Cardiac fibroblast (primary cell): Measurements from ENCODE around the gene EXOSC6.
"Not testable (repeated sequence)": the region's sequence is repeated elsewhere in the genome, so short reads cannot be mapped to it uniquely, and the experiment has no call there.

ENCODE experiments used
- DNase-seq, 2 donors: peaks; one replicate each; pipeline versions ENCODE4 v3.0.0 to v3.0.0-alpha.2; 2010; ENCODE audit warnings: low read depth in 2 of 2
- H3K4me3 ChIP-seq, 2 donors: replicated peaks in 1 of 2; 1 replicate in 1 of 2; 2 replicates in 1 of 2; pipeline ENCODE4 v1.5.1; 2011; ENCODE audit warnings: low read depth in 2 of 2, low read length in 2 of 2, mild to moderate bottlenecking in 2 of 2, moderate library complexity in 1 of 2
- TF ChIP-seq, protein P1 (sequence below): IDR thresholded peaks from one replicate; pipeline ENCODE4 v1.5.1; 2011; ENCODE audit warnings: low read depth, mild to moderate bottlenecking, low read length, inconsistent platforms

Gene EXOSC6

DNA sequence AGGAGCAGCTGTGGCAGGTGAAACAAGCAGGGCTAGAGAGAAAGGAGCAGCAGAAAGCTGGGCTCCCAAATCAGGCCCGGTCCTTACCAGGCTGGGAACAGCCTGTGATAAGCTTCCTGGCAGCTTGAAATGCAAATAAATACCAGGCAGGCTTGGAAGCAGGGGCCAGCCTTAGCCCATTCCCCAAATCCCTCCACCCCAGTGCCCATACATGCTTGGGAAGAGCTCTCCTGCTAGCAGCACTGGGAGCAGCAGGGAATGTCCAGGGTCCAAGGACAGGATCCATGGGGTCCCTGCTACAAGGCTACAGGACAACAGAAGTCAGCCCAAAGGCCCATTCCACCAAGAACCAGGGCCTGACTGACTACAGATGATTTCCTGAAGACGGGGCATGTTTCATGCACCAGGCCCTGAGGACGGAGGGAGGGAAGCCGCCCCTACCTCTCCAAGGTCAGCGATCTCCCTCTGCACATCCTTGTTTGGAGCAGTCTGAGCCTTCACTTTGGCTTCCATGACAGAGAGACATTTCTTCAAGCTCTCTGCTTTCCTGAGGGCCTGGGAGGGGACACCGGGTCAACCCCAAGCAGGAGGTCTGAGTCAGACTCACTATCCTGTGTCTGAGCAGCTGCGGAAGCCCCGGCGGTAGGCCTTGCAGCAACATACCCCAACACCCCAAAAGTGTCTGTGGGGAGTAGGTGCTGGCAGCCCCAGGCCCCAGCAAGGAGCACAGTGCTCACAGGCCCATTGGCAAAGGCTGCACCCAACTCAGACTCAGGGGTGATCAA, 2.6 kb upstream of the EXOSC6 start:
- DNase-seq, result no peak
- H3K4me3 ChIP-seq, result no peak overlapping the region
- TF ChIP-seq, protein P1, sequence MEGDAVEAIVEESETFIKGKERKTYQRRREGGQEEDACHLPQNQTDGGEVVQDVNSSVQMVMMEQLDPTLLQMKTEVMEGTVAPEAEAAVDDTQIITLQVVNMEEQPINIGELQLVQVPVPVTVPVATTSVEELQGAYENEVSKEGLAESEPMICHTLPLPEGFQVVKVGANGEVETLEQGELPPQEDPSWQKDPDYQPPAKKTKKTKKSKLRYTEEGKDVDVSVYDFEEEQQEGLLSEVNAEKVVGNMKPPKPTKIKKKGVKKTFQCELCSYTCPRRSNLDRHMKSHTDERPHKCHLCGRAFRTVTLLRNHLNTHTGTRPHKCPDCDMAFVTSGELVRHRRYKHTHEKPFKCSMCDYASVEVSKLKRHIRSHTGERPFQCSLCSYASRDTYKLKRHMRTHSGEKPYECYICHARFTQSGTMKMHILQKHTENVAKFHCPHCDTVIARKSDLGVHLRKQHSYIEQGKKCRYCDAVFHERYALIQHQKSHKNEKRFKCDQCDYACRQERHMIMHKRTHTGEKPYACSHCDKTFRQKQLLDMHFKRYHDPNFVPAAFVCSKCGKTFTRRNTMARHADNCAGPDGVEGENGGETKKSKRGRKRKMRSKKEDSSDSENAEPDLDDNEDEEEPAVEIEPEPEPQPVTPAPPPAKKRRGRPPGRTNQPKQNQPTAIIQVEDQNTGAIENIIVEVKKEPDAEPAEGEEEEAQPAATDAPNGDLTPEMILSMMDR, result no peak

DNA sequence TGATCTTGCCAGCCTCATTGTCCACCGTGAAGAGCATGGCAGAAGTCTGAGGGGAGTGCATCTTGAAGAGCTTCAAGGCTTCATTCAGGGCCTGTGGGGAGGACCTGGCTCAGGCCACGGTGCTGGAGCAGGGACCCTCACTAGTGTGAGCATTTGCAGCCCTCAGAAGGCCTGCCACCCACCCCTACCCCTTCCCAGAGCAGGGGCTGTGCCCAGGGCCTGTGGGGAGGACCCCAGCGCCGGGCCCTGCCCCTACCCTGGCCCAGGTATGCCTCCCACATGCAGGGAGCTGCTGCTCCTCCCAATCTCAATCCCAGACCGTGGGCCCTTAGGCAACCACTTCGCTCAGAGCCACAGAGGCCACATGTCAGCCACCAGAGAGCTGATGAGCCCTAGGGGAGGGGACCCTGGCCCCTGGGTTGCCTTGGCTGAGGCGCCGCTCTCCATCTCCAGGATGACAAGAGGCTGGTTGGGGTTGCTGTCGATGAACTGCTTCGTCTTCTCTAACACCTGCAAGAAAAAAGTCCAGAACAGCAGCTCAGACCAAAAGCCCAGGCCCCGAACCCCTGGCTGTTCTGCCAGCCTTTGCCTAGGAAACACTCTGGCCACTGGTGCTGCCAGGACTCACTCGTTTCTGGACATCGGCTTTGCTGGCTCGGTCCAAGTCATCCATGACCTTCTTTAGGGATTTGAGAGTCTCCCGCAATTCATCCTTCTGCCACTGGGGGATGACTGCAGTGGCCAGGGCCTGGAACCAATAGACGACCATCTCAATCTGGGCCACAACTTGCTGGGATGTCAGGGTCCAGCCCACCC, 1.8 kb upstream of the EXOSC6 start:
- TF ChIP-seq, protein P1, result peak; percentile 65
- H3K4me3 ChIP-seq, result no peak overlapping the region
- DNase-seq, result peak; percentile 55 to 57

DNA sequence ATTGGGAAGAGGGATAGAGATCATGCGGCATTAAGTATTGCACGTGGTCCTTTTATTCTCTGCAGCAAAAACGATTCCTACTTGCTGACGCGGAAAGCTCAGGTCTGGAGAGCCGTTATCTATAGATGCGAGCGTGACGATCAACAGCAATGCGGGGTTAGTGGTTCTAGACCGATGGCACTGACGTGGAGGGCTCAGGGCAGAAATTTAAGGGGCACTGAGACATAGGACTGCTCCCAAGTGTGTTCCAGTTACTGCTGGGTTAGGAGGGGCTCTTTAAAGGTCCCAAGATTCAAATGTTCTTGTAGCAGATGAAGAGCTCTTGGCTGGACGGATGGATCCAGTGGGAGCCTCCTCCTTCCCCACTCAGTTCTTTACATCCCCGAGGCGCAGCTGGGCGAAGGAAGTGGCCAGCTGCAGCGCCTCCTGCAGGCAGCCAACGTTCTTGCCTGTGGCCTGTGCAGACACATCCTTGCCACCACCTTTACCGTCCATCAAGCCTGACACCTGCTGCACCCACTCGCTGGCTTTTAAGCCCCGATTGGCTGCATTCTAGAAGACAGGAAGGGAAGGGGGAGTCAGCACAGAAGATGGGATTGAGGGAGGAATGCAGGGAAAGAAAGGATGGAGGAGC, 732 bp upstream of the EXOSC6 start:
- peak in 1 of 2 donors; percentile 32 for DNase-seq
- H3K4me3 ChIP-seq, result no peak overlapping the region
- TF ChIP-seq, protein P1, result peak; percentile 59

DNA sequence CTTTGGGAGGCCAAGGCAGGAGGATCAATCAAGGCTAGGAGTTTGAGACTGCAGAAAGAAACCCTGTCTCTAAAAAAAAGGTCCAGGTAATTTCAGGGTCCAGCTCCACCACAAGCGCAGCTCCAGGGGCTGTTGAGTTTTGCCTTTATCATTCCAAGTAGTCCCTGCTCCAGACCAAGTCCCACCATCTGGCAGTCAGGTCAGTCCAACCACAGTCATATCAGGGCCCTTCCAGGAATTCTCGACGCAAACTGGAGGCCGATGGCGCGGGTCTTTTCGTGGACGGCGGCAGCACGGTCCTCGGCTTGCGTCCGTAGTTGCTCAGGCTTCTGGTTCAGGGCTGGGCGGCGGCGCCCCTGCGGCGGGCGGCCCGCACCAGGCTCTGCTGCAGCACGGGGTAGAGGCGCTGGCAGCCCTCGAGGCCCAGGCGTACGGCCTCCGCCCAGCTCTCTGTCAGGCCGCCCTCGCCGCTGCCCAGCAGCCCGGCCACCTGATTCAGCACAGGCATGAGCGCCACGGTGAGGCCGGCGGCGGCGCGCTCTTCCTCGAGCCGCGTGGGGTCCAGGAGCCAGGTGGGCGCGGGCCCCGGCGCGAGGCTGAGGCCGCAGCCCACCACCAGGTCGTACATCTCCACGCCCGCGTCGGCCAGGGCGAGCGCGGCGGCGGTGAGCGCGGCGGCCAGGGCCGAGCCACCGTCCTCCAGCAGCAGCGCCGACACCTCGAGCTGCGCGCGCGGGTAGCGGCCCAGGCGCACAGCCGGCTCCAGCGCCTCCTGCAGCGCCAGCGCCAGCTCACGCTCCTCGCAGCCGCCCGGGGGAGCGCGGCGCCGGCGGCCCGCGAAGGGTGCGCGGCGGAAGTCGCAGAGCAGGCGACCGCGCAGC, 752 bp downstream of the EXOSC6 start:
- DNase-seq, result peak; percentile 47 to 52
- TF ChIP-seq, protein P1, result no peak
- H3K4me3 ChIP-seq, result peak overlapping the region; percentile 41 to 58

DNA sequence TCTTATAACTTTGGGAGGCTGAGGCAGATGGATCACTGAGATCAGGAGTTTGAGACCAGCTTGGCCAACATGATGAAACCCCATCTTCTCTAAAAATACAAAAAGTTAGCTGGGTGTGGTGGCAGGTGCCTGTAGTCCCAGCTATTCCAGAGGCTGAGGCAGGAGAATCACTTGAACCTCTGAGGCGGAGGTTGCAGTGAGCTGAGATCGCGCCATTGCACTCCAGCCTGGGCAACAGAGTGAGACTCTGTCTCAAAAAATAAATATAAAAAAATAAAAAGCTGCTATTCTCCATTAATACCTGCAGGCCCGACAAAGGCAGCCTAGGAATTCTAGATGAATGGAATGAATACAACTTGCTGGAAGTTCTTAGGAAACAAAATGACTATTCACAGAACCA, 2.0 kb downstream of the EXOSC6 start:
- DNase-seq, H3K4me3 ChIP-seq: not testable (repeated sequence)

DNA sequence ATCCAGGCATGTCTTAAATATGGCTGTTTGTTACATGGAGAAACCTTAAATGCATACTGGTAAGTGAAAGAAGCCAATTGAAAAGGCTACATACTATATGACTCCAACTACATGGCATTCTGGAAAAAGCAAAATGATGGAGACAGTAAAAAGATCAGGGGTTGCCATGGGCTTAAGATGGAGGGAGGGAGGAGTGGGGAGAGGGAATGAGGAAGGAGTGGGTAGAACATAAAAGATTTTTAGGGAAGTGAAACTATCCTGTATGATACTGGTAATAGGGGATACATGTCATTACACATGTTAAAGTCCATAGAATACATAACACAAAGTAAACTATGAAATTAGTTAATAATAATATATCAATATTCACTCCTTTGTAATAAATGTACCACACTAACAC, 13.0 kb downstream of the EXOSC6 start:
- not testable (repeated sequence) for H3K4me3 ChIP-seq, DNase-seq

DNA sequence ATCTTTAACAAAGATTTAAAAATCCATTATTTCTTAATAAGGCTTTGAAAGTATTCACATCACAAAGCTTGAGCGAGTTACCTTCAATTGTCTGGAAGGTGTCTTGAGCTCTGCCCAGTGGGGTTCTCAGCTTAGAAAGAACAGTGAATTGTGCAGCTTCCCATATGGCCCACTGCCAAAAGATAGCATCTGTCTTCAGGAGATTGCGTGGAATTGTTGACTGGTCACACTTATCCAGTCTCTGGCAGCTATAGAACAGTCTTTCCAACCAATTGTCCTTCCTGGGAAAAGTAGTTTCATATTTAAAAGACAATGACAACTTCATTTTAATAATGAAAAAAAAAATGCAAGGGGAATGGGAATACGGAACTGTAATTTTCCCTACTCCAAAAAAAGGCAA, 19.9 kb downstream of the EXOSC6 start:
- DNase-seq, result peak in 1 of 2 donors; percentile 11
- H3K4me3 ChIP-seq, result not testable (repeated sequence)

DNA sequence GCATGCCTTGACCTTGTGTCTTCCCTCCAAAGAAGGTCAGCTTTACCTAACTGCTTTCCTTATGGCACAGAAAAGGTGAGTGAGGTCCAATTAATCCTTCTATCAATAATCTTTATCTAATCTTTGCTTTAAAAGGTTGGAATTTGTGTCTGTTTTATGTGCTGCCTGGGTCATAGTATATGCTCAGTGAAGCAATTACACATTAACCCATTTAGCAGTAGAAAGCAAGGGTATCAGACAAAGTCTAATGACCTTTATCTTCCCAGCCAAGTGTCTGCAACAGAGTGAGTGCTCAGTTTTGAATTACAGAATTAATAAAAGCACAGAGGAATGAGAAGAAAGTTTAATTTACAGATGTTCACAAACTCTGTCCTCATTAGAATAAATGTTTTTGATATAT, 25.7 kb downstream of the EXOSC6 start:
- not testable (repeated sequence) for H3K4me3 ChIP-seq, DNase-seq

DNA sequence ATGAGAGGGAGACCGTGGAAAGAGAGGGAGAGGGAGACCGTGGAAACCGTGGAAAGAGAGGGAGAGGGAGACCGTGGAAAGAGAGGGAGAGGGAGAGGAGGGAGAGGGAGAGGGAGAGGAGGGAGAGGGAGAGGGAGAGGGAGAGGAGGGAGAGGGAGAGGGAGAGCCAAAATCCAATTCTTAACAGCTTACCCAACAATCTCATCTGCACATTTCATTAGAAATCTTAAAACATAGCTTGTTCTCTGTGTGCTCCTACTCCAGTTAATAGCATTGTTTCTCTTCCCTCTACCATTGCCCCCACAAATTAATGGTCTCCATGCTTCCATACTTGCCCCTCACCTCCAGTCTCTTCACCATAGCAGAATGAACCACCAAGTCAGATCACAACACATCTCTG, 26.3 kb downstream of the EXOSC6 start:
- not testable (repeated sequence) for H3K4me3 ChIP-seq, DNase-seq

DNA sequence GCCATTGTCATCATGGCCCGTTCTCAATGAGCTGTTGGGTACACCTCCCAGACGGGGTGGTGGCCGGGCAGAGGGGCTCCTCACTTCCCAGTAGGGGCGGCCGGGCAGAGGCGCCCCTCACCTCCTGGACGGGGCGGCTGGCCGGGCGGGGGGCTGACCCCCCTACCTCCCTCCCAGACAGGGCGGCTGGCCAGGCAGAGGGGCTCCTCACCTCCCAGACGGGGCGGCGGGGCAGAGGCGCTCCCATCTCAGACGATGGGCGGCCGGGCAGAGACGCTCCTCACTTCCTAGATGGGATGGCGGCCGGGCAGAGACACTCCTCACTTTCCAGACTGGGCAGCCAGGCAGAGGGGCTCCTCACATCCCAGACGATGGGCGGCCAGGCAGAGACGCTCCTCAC, 27.1 kb downstream of the EXOSC6 start:
- DNase-seq, H3K4me3 ChIP-seq: not testable (repeated sequence)

DNA sequence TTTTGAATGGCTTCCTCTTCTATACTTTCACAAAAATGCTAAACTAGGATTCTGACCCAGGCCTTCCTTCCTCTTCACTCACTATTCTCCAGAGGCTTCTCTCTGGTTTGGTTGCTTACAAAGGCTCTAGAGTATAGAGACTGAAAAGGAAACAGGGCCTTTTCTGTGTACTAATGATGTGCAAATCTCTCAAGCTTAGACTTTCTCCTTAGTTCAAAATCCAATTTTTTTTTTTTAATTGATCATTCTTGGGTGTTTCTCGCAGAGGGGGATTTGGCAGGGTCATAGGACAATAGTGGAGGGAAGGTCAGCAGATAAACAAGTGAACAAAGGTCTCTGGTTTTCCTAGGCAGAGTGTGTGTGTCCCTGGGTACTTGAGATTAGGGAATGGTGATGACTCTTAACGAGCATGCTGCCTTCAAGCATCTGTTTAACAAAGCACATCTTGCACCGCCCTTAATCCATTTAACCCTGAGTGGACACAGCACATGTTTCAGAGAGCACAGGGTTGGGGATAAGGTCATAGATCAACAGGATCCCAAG, 27.7 kb downstream of the EXOSC6 start:
- DNase-seq, H3K4me3 ChIP-seq: not testable (repeated sequence)

DNA sequence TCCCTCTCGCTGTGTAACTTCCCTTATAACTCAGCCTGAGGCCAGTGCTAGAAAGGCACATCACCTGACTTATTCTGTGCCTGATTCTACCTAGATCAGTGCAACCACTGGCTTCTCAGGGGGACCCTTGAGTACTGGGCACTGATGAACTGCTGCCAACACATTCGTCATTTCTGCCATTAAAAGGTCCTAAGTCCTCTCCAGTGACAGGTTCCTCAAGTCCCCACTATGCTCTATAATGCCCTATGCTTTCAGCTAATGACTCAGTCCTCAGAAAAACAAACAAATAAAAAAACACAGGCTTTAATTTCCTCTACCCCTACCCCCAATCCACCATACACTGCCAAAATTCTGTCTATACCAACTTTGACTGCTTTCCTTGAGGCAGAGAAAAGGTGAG, 28.5 kb downstream of the EXOSC6 start:
- DNase-seq, H3K4me3 ChIP-seq: not testable (repeated sequence)
